Activated T-helper 17 cell treated with anti-CD3 and anti-CD28 coated beads, Interleukin-2, amount 50 U/mL, for 72 hours (primary cell): ENCODE measurements around the gene ARCN1. TPM values are rescaled to one million over a fixed set of nuclear protein-coding genes. Genes with fewer than 3 reads are reported as not detected.
A peak's percentile ranks its signal among the peaks of the same experiment; 100 is the strongest.

ENCODE experiments used
- ATAC-seq: fragments of 150-1000 bp; cut with Tn5 transposase; replicated peaks from 2 replicates; pipeline ENCODE4 v1.10.0; 2021; ENCODE audit warnings: mild to moderate bottlenecking, moderate library complexity
- H3K27ac Mint-ChIP-seq: one replicate; pipeline ENCODE4 v1.8.0; 2022; ENCODE audit warnings: mixed read lengths
- H3K27me3 Mint-ChIP-seq: one replicate; pipeline ENCODE4 v1.8.0; 2022; ENCODE audit warnings: mixed read lengths
- H3K36me3 Mint-ChIP-seq: one replicate; pipeline ENCODE4 v1.8.0; 2022; ENCODE audit warnings: low read depth, mild to moderate bottlenecking, mixed read lengths
- H3K4me1 Mint-ChIP-seq: one replicate; pipeline ENCODE4 v1.8.0; 2022; ENCODE audit warnings: mixed read lengths
- H3K4me3 Mint-ChIP-seq: one replicate; pipeline ENCODE4 v1.8.0; 2022; ENCODE audit warnings: mild to moderate bottlenecking, mixed read lengths
- H3K9me3 Mint-ChIP-seq: one replicate; pipeline ENCODE4 v1.8.0; 2022; ENCODE audit warnings: mixed read lengths
- total RNA-seq, 2 donors: library from RNA; stranded (reverse); gene quantifications; one replicate each; pipeline ENCODE4 v1.2.3, GENCODE V29; 2022

Gene ARCN1
- total RNA-seq, 2 donors from 2014 or later = 143 to 155 TPM

GRCh38 chr11:118640332-118641154 is 68.3 kb downstream of the ARCN1 start:
- Mint-ChIP-seq H3K27me3 (no peaks in the 10 kb centered on the region), H3K9me3 (no peaks in the 10 kb centered on the region), H3K27ac (no peak overlapping the region), H3K4me3 (no peak overlapping the region), H3K4me1 (no peaks in the 10 kb centered on the region), H3K36me3 (no peaks in the 10 kb centered on the region)
- no peak for ATAC-seq

- no peak for ATAC-seq
- Mint-ChIP-seq H3K27me3 (no peaks in the 10 kb centered on the region), H3K27ac (no peak overlapping the region), H3K36me3 (no peaks in the 10 kb centered on the region), H3K4me1 (no peaks in the 10 kb centered on the region), H3K4me3 (no peak overlapping the region), H3K9me3 (no peaks in the 10 kb centered on the region)
Measured at GRCh38 chr11:118641397-118642019, 69.3 kb downstream of the ARCN1 start.

GRCh38 chr11:118643142-118643994 is 71.2 kb downstream of the ARCN1 start:
- Mint-ChIP-seq H3K27me3 (no peaks in the 10 kb centered on the region), H3K9me3 (no peaks in the 10 kb centered on the region), H3K4me3 (no peak overlapping the region), H3K36me3 (no peaks in the 10 kb centered on the region), H3K4me1 (no peaks in the 10 kb centered on the region), H3K27ac (no peak overlapping the region)
- ATAC-seq = no peak

- ATAC-seq = no peak
- Mint-ChIP-seq H3K36me3 (no peaks in the 10 kb centered on the region), H3K27me3 (no peaks in the 10 kb centered on the region), H3K4me1 (no peaks in the 10 kb centered on the region), H3K9me3 (no peaks in the 10 kb centered on the region), H3K4me3 (no peak overlapping the region), H3K27ac (no peak overlapping the region)
Measured at GRCh38 chr11:118643995-118644345, 71.8 kb downstream of the ARCN1 start.

- H3K36me3 Mint-ChIP-seq = no peaks in the 10 kb centered on the region
- H3K4me3 Mint-ChIP-seq = no peak overlapping the region
- H3K27ac Mint-ChIP-seq = no peak overlapping the region
- no peaks in the 10 kb centered on the region for H3K4me1 Mint-ChIP-seq
- no peaks in the 10 kb centered on the region for H3K9me3 Mint-ChIP-seq
- no peaks in the 10 kb centered on the region for H3K27me3 Mint-ChIP-seq
- ATAC-seq = no peak
Measured at GRCh38 chr11:118644496-118644895, 72.3 kb downstream of the ARCN1 start.

- H3K9me3 Mint-ChIP-seq = no peaks in the 10 kb centered on the region
- H3K36me3 Mint-ChIP-seq = no peaks in the 10 kb centered on the region
- no peak overlapping the region for H3K27ac Mint-ChIP-seq
- H3K27me3 Mint-ChIP-seq = no peaks in the 10 kb centered on the region
- no peak overlapping the region for H3K4me3 Mint-ChIP-seq
- H3K4me1 Mint-ChIP-seq = no peaks in the 10 kb centered on the region
- ATAC-seq = no peak
Measured at GRCh38 chr11:118645066-118645715, 73.0 kb downstream of the ARCN1 start.

- Mint-ChIP-seq H3K27me3 (no peaks in the 10 kb centered on the region), H3K9me3 (no peaks in the 10 kb centered on the region), H3K4me3 (no peak overlapping the region), H3K36me3 (no peaks in the 10 kb centered on the region), H3K27ac (no peak overlapping the region), H3K4me1 (no peaks in the 10 kb centered on the region)
- ATAC-seq = no peak
Measured at GRCh38 chr11:118646393-118646792, 74.2 kb downstream of the ARCN1 start.

GRCh38 chr11:118648291-118648690 is 76.1 kb downstream of the ARCN1 start:
- H3K9me3 Mint-ChIP-seq = no peaks in the 10 kb centered on the region
- no peak for ATAC-seq
- no peak overlapping the region for H3K27ac Mint-ChIP-seq
- H3K4me3 Mint-ChIP-seq = no peak overlapping the region
- peaks cover 8% of the 10 kb centered on the region for H3K4me1 Mint-ChIP-seq
- no peaks in the 10 kb centered on the region for H3K27me3 Mint-ChIP-seq
- H3K36me3 Mint-ChIP-seq = no peaks in the 10 kb centered on the region

GRCh38 chr11:118649941-118650340 is 77.7 kb downstream of the ARCN1 start:
- Mint-ChIP-seq H3K36me3 (no peaks in the 10 kb centered on the region), H3K4me3 (no peak overlapping the region), H3K27ac (no peak overlapping the region), H3K27me3 (no peaks in the 10 kb centered on the region), H3K9me3 (no peaks in the 10 kb centered on the region), H3K4me1 (peaks cover 8% of the 10 kb centered on the region)
- ATAC-seq = no peak

GRCh38 chr11:118650366-118650765 is 78.2 kb downstream of the ARCN1 start:
- no peaks in the 10 kb centered on the region for H3K9me3 Mint-ChIP-seq
- no peak for ATAC-seq
- H3K27me3 Mint-ChIP-seq = no peaks in the 10 kb centered on the region
- H3K4me3 Mint-ChIP-seq = no peak overlapping the region
- peaks cover 8% of the 10 kb centered on the region for H3K4me1 Mint-ChIP-seq
- no peaks in the 10 kb centered on the region for H3K36me3 Mint-ChIP-seq
- no peak overlapping the region for H3K27ac Mint-ChIP-seq

- Mint-ChIP-seq H3K27me3 (no peaks in the 10 kb centered on the region), H3K36me3 (no peaks in the 10 kb centered on the region), H3K4me1 (peaks cover 8% of the 10 kb centered on the region), H3K4me3 (no peak overlapping the region), H3K9me3 (no peaks in the 10 kb centered on the region), H3K27ac (peak overlapping the region; percentile 15)
- no peak for ATAC-seq
Measured at GRCh38 chr11:118651820-118652219, 79.6 kb downstream of the ARCN1 start.

Other genes starting within 250 kb of the ARCN1 start
- 100 to 1,000 TPM; 313 to 365 TPM for gene CD3D, start 229.7 kb upstream of the ARCN1 start, total RNA-seq
- gene CD3G, start 228.1 kb upstream of the ARCN1 start, total RNA-seq = 100 to 1,000 TPM; 103 to 140 TPM
- 10 to 100 TPM; 40.9 to 48.3 TPM for gene UBE4A, start 212.8 kb upstream of the ARCN1 start, total RNA-seq
- gene ATP5MG, start 170.8 kb upstream of the ARCN1 start, total RNA-seq = 100 to 1,000 TPM; 155 to 275 TPM
- gene KMT2A, start 135.9 kb upstream of the ARCN1 start, total RNA-seq = 100 to 1,000 TPM in 1 of 2 donors, 10 to 100 TPM in 1; 81.6 to 118 TPM
- 1 to 10 TPM in 1 of 2 donors, under 1 TPM in 1; 0.29 to 1.2 TPM for gene TTC36, start 44.9 kb upstream of the ARCN1 start, total RNA-seq
- gene TMEM25, start 41.2 kb upstream of the ARCN1 start, total RNA-seq = 10 to 100 TPM in 1 of 2 donors, 1 to 10 TPM in 1; 8.2 to 14.9 TPM
- 1 to 10 TPM; 7.0 to 7.5 TPM for gene IFT46, start 6.5 kb upstream of the ARCN1 start, total RNA-seq
- gene PHLDB1, start 35.2 kb downstream of the ARCN1 start, total RNA-seq = 1 to 10 TPM; 2.2 to 4.7 TPM
- not detected for gene TREH, start 107.2 kb downstream of the ARCN1 start, total RNA-seq
- gene DDX6, start 218.8 kb downstream of the ARCN1 start, total RNA-seq = 100 to 1,000 TPM; 149 to 209 TPM